DMS153 treated with DMSO at 0.1 percent for 48 hours (cell line): Measurements from ENCODE around the gene FXYD4.
A peak's percentile ranks its signal among the peaks of the same experiment; 100 is the strongest.

Experiments
- DNase-seq: peaks from one replicate; lab custom pipeline; 2025; ENCODE audit not compliant: unreplicated experiment; lab: John Stamatoyannopoulos, UW

FXYD4 gene

DNA sequence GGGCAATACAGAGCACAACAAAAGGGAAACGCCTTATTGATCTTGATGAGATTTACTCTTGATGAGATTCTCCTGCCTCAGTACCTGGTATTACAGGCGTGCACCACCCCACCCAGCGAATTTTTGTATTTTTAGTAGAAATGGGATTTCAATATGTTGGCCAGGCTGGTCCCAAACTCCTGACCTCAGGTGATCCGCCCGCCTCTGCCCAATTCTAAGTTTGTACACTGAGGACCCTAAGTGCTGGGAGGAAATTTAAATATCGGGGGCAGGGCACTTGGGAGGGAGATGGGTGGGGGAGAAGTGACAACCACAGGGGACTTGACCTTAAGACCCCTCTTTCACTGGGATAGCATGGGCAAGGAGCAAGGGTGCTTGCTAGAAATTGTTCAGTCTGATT is 23.4 kb downstream of the FXYD4 start:
- DNase-seq = no peak

DNA sequence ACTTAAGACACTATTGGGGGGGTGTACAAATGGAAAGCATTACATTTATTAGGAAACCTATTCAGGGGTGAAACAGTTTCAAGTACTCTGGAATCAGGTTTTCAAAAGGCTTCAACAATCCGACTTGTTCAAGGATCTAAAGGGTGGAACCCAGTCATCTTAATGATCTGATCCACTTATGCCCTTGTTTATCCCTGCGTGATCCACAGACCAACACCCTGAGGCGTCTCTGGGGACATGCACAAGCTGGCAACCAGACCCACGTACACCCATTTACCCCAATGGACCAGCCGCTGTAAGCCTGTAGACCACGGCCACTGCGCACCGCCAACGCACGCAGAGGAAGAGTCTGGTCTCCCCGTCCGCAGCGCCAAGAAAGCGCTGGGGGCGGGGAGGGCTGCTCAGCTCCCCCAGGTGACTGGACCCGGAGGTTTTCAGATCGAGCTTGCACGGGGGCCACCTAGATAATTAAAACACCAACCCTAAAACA is 24.2 kb downstream of the FXYD4 start:
- no peak for DNase-seq

DNA sequence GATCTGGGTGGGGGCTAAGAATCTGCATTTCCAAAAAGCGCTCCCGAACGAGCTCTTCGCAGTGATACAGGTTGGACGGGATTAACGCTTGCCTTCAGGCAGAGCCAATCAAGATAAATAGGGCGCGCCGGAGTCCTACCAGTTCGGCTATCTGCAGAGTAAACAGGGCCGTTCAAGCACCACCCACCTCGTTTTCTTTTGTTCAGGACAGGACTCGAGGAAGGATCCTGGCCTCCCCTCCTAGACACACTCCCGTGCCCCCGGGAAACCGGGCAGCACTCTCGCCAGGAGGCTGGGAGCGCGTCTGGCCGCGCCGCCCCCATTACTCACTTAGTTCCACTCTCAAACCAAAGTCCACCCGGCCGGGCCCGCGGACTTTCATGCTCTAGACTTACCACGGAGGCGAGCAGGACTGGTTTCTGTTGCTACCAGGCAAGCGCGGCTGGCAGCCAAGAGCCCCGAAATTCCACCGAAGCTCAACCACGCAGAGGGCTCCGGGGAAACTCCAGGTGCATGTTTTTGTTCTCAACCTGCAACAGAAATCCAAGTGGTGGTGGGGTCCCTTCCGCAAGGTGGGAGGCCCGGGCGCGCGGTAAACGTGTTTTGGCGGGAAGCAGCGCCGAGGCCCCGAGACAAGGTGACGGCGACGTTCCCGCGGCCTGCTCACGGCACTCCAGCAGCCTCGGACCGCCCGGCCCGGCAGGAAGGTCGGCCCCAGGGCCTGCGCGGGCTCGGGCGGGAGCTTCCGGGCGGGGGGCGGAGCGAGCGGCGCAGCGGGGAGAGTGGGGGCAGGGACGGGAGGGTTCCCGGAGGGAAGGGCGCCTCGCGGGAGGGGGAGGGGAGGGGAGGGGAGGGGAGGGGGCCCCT is 24.9 kb downstream of the FXYD4 start:
- peak; percentile 32 for DNase-seq

DNA sequence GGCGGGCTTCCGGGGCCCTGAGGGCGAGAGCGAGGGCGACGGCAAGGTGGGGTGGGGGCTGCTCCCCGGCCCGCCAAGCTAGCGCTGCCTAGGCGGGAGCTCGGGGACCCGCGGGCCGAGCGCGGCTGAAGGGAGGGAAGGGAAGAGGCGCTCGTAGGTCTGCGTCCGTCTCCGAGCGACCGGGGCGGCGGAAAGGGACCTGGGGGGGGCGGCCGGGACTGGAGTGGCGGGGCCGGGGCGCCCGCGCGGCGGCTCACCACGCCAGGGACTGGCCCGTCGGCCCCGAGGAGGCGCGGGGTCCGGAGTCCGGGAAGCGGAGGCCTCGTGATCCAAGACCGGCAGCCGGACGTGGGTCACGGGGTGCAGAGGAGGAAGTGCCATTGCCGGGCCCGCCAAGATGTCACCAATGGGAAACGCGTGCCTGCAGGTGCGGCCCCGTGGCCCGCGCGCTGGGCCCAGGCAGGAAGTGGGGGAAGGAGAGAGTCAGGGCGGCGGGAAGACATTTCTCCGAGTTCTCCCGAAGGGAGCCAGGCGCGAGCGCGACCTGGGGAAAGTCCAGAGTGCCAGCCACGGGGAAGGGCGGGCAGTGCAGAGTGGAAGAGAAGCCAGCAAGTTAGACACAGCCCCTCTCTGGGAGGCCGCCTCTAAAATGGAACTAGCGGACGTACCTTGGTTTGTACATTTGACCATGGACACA is 25.6 kb downstream of the FXYD4 start:
- DNase-seq = peak; percentile 83

DNA sequence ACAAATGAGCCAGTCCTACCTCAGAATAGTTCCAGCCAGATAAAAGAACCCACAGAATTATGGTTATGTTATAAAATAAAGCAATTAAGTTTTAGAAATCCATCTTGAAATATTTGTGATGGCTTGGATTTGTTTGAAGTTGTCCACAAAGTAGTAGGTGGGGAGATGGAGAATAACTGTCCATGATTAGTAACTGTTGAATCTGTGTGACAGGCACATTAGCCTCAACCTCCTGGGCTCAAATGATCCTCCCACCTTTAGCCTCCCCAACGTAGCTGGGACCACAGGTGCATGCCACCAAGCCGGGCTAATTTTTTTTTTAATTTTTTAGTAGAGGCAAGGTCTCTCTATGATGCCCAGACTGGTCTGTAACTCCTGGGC is 27.5 kb downstream of the FXYD4 start:
- no peak for DNase-seq

DNA sequence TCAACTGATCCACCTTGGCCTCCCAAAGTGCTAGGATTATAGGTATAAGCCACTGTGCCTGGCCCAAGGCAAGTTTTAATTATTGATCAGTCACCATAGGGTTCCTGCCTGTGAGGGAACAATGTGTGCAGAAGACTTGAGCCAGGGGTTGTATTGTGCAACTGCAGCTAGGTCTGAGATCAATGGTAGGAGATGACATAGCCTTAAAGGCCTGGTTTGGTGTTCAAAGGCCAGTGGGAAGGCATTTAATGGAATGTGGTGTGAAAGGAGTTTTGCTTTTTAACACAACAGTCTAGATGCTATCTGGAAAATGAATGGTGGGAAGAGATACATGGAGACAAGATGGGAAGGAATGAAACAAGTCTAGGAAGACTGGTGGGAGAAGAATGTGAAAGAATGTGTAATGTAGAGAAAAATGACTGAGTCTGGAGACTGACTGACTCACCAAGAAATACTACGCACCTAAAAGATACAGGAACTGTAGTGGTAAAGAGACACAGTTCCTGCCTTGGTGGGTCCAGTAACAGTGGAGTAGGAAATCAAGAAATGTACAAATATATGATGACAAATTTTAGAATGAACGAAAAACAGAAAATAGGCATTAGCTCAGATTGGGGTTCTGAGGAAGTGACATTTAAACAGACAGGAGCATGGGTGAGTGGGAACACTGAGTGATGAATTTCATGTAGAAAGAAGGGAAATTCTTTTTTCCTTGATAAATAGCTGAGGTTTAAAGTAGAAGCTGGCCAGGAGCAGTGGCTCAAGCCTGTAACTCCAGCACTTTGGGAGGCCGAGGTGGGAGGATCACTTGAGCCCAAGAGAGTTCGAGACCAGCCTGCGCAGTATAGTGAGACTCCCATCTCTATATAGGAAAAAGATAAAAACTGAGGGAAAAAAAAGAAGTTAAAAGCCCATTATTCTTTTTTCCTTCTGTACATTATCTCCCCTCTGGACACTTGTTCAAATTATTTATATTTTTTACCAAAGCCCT is 28.2 kb downstream of the FXYD4 start:
- no peak for DNase-seq

DNA sequence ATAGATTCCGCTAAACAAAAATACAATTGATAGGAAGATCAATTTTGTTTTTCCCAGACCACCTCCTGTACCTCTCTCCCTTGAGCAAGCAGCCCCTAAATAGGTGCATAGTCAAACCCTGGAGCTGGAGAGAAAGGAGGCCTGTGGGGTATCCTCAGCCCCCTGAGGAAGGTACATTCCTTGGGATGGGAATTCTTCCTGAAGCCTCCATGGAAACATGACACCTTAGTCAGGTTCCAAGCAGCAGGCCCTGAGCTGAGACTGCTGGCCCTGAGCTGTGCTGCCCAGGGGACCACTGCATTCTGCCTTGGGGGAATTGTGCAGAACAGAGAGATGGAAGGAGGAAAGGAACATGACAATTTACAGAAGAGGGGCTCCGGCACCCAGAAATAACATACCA is 30.2 kb downstream of the FXYD4 start:
- DNase-seq = no peak

DNA sequence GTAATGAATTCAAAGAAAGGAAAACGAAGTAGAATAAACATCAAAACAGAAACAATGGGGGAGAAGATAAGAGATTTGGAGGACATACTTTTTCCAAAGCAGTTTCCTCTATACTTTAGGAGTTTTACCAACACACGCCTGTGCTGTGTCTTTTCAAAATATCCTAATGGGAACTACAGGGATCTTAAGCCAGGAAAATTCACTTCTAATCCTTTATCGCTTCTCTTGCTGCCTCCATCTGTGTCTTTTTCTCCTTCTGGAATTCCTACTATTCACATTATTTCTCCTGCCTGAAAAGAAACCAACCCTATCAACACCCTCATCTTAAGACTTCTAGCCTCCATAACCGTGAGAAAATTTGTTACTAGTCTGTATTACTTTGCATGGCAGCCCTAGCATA is 30.7 kb downstream of the FXYD4 start:
- no peak for DNase-seq

DNA sequence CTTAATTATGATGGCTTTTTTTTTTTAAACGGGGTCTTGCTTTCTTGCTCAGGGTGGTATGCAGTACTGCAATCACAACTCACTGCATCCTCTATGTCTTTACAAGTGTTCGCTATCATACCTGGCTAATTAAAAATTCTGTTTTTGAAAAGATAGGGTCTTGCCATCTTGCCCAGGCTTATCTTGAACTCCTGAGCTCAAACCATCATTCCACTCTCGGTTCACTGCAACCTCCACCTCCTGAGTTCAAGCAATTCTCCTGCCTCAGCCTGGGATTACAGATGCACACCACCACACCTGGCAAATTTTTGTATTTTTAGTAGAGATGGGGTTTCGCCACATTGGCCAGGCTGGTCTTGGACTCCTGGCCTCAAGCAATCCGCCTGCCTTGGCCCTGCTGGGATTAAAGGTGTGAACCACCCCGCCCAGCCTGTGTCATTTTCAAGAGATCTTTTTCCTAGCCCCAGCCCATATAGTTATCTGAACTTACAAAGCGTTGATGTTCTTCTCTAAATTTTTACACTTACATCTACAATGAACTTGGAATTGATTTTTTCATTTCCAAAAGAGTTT is 31.5 kb downstream of the FXYD4 start:
- DNase-seq = no peak

DNA sequence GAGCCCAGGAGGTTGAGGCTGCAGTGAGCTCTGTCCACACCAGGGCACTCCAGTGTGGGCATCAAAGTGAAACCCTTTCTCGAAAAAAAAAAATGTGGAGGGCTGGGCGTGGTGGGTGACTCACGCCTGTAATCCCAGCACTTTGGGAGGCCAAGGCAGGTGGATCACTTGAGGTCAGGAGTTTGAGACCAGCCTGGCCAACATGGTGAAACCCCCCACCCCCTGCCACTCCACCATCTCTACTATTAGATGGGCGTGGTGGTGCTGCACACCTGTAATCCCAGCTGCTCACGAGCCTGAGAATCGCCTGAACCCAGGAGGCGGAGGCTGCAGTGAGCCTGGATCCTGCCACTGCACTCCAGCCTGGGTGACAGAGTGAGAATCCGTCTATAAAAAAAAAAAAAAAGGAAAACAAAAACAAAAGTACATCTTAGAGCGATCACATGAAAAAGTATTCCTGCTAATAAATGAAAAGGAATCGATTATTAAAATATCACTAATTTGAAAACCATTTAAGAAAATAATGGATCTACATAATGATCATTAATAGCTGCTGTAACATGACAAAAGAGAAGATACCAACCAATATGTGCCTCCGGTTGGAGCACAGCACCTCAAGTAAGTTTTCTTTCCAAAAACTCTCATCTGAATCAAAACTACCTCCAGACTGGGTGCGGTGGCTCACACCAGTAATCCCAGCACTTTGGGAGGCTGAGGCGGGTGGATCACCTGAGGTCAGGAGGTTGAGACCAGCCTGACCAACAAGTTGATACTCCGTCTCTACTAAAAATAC is 32.7 kb downstream of the FXYD4 start:
- DNase-seq = no peak

DNA sequence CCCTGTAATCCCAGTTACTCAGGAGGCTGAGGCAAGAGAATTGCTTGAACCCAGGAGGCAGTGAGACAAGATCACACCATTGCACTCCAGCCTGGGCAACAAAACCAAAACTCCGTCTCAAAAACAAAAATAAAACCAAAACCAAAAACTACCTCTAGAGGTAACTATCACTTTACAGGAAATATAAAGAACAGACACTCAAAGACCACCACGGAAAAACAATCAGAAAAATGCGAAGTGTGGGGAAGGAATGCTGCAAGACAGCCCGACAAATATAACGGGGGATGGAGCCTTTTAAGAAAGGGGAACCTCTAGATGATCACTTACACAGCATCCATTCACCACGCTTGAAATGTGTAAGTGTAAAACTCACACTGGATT is 33.3 kb downstream of the FXYD4 start:
- DNase-seq = no peak

DNA sequence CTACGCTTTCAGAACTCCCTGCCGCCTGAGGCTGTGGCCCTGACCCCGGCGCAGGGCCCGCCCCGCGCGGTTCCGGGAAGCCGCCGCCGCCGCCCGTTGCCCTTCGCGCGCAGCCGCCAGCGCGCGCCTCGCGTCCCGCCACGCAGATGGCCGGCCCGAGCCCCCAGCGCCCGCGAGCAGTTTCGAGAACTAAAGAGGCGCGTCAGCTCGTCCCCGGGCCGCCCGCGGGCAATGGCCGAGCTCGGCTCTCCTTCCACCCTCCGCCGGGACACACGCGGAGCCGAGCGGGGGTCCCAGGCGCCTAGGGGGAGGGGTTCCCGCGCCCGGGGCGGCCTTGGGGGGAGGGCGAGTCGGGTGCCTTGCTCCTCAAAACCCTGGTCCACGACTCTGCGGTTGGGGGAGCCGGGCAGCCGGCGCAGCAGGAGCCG is 35.7 kb downstream of the FXYD4 start:
- DNase-seq = no peak

DNA sequence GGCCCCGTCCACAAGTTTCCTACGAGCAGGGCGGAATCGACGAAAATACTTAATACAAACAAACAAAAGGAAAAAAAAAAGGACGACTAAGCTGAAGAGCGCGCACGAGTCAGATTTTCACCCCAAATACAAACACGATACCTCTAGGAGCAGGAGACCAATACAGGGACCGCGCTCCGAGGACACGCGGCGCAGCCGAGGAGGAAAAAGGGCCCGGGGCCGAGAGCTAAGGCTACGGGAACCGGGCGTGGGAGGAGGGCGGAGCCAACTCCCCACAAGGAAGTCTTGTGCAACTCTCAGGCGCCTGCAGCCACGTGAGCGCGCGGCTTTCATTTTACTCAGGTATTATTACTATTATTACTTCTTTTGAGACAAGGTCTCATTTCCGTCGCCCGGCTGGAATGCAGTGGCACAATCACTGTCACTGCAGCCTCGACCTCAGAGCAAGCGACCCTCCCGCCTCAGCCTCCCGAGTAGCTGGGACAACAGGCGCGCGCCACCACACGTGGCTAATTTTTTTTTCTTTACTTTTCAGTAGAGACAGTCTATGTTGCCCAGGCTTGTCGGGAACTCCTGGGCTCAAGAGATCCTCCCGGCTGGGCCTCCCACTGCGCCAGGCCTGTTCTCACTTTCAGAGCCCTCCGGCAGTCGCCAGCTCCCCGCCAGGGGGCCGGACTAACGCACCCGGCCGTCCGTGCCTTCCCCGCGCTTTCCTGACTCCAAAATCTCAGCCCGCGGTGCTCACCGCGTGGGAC is 36.3 kb downstream of the FXYD4 start:
- DNase-seq = peak; percentile 57

DNA sequence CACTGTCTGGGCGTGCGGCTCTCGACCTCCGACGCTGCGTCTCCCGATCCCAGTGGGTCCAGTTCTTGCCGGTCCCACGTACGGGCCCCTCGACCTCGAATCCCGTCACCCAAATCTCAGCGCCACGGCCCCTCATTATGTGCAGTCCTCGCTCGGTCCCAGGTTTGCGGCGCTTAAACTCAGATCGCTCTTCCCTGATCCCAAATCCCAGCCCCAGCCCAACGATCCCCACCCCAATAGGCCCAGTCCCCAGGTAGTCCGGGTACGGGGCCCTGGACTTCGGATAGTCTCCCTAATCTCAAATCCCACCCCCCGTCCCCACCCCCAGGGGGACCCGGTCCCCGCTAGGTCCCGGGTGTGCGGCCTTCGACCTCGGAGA is 36.9 kb downstream of the FXYD4 start:
- DNase-seq = no peak

DNA sequence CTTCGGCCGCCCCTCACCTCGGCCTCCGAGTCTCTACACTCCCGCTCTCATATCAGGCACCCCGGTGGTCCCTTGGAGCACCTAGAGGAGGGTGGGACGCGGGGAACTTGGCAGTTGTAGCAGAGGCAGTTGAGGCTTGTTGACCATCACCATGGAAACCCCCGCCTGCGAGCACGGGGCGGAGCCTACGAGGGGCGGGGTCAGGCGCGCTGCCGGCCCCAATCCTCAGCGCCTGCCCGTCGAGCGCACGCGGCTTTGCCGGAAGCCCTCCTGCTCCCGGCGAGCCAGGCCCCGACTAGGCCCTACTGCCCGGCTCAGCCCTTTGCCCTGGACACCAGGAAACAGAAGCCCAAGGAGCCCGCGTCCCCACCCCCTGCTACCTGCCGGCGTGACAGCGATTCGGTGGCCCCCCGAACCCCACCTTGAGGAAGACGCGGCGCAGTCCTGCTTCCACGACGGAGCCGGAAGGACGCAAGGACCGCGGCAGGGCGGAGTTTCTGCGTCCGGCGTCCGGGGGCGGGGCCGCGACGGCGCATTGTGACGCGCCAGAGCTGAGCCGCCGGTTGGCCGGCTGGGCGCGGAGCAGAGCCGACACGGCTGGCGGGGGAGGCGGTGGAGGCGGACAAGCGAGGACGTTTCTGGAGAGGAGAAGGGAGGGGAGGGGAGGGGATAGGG is 37.4 kb downstream of the FXYD4 start, which contains the start of gene HNRNPF:
HNRNPF (minus strand) TSS at position 477 of the 675 bp plus-strand sequence. CDS start 21,302 bp downstream, outside the sequence.
- peak; percentile 80 for DNase-seq

DNA sequence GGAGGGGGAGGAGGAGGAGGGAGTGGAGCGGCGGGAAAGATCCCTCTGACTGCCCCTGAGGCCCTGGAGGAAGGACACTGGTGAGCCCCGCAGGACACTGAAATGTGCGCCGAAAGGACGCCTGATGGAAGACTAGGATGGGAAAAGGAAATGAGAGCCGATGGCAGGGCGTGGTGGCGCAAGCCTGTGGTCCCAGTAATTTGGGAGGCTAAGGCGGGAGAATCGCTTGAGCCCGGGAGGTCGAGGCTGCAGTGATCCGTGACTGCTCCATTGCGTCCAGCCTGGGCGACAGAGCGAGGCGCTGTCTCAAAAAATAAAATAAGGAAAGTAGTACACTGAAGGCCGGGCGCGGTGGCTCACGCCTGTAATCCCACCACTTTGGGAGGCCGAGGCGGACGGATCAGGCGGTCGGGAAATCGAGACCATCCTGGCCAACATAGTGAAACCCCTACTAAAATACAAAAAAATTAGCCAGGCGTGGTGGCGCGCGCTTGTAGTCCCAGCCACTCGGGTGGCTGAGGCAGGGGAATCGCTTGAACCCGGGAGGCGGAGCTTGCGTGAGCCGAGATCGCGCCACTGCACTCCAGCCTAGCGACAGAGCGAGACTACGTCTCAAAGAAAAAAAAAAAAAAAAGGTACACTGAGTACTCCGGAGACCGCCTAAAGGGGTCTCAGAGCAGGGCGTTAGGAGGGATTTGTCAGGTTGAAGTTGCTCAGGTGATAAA is 38.1 kb downstream of the FXYD4 start:
- DNase-seq = peak; percentile 32

DNA sequence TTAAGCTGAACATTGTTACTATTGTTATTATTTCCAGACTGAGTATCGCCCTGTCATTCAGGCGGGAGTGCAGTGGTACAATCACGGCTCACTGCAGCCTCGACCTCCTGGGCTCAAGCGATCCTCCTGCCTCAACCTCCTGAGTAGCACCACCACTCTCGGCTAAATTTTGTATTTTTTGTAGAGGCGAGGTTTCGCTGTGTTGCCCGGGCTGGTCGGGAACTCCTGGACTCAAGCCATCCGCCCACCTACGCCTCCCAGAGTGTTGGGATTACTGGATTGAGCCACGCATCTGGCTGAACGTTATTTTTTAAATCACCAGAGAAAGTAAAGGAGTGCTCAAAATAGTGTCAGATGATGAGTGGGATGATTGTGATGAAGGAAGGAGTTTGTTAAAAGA is 38.9 kb downstream of the FXYD4 start:
- DNase-seq = no peak

DNA sequence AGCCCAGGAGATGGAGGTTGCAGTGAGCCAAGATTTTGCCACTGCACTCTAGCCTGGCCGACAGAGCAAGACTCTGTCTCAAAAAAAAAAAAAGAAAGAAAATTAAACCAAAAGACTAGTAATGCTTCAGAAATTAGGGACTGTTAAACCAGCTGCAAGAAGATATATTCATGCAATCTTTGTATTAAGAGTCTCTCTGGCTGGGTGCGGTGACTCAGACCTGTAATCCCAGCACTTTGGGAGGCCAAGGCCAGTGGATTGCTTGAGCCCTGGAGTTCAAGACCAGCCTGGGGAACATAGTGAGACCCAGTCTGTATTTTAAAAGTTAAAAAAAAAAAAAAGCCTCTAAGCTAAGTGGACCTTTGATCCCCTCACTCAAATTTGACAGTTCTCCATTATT is 40.1 kb downstream of the FXYD4 start:
- no peak for DNase-seq
